Astrocyte of the cerebellum (primary cell): ENCODE data around the gene DDX4.
"Not testable (repeated sequence)": the region's sequence is repeated elsewhere in the genome, so short reads cannot be mapped to it uniquely, and the experiment has no call there.

ENCODE experiments used
- DNase-seq: peaks from one replicate; pipeline ENCODE4 v3.0.0-alpha.2; 2011; ENCODE audit warnings: low read depth
- H3K4me3 ChIP-seq: 2 replicates; pipeline ENCODE4 v1.5.1; 2011; ENCODE audit warnings: mild to moderate bottlenecking, low read depth, low read length, moderate library complexity
- in situ Hi-C: cut with HindIII; loops from 2 replicates; pipeline ENCODE4 v1.10.0; 2017; ENCODE audit warnings: low sequenced_read_pairs
- TF ChIP-seq, protein P1 (sequence below): IDR thresholded peaks from 2 replicates; pipeline ENCODE4 v1.5.1; 2012; ENCODE audit warnings: low read length, low read depth, moderate library complexity, mild to moderate bottlenecking; ENCODE audit errors: missing control alignments

DDX4 gene

DNA sequence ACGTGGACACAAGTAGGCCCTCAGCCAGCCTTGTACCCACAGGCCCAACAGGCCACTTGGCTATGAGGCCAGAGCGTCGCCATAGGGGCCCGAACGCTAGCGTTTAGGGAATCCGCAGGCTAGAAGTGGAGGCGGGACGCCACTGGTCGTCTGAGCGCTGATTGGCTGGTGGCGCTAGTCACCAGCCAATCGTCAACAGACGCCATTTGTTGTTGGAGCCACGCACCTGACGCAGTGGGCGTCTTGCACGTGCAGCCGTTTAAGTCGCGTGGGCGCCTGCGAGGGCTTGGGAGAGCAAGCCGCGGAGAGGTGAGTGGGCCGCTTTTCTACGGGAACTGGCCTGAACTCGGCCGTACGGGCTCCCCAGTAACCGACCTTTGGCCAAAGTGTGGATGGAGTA, at the start of gene DDX4:
DDX4 (plus strand) TSS at position 269 of the 400 bp plus-strand sequence. CDS start 903 bp downstream, outside the sequence.
- TF ChIP-seq, protein P1, sequence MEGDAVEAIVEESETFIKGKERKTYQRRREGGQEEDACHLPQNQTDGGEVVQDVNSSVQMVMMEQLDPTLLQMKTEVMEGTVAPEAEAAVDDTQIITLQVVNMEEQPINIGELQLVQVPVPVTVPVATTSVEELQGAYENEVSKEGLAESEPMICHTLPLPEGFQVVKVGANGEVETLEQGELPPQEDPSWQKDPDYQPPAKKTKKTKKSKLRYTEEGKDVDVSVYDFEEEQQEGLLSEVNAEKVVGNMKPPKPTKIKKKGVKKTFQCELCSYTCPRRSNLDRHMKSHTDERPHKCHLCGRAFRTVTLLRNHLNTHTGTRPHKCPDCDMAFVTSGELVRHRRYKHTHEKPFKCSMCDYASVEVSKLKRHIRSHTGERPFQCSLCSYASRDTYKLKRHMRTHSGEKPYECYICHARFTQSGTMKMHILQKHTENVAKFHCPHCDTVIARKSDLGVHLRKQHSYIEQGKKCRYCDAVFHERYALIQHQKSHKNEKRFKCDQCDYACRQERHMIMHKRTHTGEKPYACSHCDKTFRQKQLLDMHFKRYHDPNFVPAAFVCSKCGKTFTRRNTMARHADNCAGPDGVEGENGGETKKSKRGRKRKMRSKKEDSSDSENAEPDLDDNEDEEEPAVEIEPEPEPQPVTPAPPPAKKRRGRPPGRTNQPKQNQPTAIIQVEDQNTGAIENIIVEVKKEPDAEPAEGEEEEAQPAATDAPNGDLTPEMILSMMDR, result no peak
- in situ Hi-C loops, result no loop called here
- no peak for DNase-seq
- H3K4me3 ChIP-seq, result no peak within 1 kb of the TSS

DNA sequence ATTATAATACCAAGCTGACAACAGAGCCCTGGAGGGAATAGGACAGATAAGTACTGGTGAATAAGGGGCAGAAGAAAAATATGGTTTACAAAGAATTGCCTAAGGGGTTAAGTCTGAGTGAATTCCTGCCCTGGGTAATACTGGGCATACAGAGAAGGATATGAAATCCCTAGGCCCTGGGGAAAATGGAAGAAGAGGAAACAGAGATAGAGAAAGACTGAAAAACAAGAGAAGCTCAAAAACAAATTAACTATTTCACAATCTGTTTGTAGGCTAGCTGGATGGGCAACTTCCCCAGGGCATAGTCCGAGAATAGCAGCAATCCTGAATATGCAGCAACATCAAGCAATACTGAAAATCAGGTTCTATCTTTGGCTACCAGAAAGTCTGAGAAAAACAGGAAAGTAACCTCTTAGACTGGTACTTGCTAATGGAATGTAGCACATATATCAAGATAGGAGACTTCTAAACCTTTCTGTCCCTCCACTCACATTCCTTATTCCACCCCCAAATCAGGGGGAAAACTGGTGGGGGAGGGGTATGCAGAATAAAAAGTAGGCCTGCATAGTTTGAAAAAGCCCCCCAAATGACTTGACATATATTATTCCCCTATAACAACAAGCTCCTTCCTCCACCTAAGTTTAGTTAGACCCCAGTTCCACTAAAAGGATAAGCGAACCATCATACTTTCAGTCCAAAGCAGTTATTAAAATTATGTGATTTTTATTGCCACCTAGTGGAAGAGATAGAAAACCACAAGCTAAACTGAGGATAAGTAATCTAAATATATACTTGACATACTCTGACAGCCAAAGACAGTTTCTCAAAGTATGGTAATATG, 46.4 kb upstream of the DDX4 start:
- DNase-seq, result peak; percentile 53
- no peak overlapping the region for H3K4me3 ChIP-seq
- in situ Hi-C loops, result no loop called here
- TF ChIP-seq, protein P1, result peak; percentile 26

DNA sequence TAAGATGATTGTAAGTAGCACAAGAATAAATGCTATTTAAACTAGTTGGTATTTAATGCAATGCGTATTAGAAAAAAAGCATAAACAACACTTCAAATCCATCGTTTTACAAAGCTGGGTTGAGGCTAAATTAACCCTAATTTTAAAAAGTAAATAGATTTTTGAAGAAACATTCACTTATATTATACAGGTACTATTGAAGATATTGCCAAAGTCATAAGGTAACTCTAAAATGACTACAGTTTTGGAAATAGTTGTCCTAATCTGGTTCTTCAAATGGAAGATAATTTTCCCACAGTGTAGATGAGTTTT, 45.8 kb upstream of the DDX4 start:
- TF ChIP-seq, protein P1, result no peak
- in situ Hi-C loops, result no loop called here
- no peak for DNase-seq
- no peak overlapping the region for H3K4me3 ChIP-seq

DNA sequence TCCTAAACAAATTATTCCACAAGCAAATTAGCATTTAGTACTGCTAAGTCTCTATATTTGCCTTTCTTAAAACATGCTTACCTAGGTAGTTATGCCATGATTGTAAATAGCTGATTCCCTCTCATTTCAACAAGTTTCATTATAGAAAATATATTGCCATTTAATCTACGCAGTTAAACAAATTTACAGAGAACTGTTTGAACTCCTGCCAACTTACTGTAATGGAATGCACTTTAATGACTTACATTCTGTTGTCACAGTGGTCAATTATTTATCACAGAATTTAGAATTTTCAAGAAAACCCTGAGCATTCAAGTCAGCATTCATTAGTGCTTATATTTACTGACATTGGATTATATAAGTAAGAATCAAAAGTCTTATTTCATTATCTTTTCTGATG, 45.4 kb upstream of the DDX4 start:
- TF ChIP-seq, protein P1, result no peak
- DNase-seq, result no peak
- no peak overlapping the region for H3K4me3 ChIP-seq
- in situ Hi-C loops, result no loop called here

DNA sequence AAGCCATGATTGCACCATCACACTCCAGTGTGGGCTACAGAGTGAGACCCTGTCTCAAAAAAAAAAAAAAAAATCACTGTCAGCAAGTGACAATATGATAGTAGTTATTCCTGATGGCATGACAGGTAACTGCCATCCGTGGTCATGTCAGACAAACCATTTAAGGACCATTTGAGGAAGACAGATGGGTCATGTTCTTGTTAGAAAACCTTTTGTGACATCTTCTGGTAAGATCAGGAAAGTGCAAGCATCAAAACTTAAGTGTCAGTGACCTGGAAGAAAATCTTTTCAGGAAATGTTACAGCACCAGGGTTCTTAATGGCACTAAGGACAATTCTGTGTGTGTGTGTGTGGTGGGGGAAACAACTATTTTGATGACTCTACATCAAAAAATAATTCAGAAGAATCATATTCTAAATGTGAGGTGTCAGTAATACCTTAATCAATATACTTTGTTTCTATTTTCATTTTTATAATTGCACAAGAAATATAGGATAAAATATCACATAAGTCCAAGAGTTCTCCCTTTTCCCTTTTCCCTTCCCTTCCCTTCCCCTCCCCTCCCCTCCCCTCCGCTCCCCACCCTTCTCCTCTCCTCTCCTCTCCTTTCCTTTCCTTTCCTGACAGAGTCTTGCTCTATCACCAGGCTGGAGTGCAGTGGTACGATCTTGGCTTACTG, 43.6 kb upstream of the DDX4 start:
- DNase-seq, result peak; percentile 22
- in situ Hi-C loops, result no loop called here
- TF ChIP-seq, protein P1, result peak; percentile 43
- H3K4me3 ChIP-seq, result no peak overlapping the region

DNA sequence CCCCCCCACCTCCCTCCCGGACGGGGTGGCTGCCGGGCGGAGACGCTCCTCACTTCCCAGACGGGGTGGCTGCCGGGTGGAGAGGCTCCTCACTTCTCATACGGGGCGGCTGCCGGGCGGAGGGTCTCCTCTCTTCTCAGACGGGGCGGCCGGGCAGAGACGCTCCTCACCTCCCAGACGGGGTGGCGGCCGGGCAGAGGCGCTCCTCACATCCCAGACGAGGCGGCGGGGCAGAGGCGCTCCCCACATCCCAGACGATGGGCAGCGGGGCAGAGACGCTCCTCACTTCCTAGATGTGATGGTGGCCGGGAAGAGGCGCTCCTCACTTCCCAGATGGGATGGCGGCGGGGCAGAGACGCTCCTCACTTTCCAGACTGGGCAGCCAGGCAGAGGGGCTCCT, 41.2 kb upstream of the DDX4 start:
- H3K4me3 ChIP-seq, DNase-seq, in situ Hi-C loops: not testable (repeated sequence)

DNA sequence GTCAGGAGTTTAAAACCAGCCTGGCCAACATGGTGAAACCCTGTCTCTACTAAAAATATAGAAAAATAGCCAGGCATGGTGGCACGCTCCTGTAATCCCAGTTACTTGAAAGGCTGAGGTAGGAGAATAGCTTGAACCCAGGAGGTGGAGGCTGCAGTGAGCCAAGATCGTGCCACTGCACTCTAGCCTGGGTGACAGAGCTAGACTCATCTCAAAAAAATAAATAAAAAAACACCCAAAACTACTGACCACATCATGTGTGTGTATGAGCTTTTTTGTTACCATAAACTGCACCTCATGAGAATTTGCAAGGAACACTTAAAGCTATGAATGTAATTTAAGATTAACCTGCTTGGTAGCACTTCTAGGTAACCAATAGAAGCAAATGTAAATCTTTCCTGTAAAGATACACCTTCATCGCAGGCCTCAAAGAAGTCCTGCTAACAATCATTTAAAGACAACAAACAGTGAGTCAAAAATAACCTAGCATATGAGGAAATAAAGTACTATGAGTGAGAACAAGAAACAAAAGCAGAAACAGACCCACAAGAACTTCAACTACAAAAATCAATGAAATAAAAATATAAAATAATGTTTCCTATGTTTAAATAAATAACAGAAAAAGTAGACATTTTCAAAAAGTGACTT, 38.7 kb upstream of the DDX4 start:
- H3K4me3 ChIP-seq, result no peak overlapping the region
- DNase-seq, result no peak
- TF ChIP-seq, protein P1, result no peak
- in situ Hi-C loops, result no loop called here
